RWPE2 (cell line): ENCODE data around the gene SH3RF2.
A peak's percentile ranks its signal among the peaks of the same experiment; 100 is the strongest.

Experiments used
- ATAC-seq: fragments of 200-7000 bp; cut with Tn5 transposase; 3 replicates; pipeline ENCODE4 v1.9.1; 2021; ENCODE audit warnings: low read depth
- DNase-seq: peaks from one replicate; pipeline ENCODE4 v3.0.0-alpha.2; 2020; ENCODE audit warnings: low spot score
- H3K27ac ChIP-seq: fragments of 450-650 bp; 2 replicates; pipeline ENCODE4 v1.5.1; 2017; ENCODE audit warnings: mild to moderate bottlenecking; ENCODE audit not compliant: poor library complexity, severe bottlenecking
- H3K27me3 ChIP-seq: fragments of 250-450 bp; sonication (Bioruptor Pico); 2 replicates; pipeline ENCODE4 v1.5.1; 2021; ENCODE audit warnings: mild to moderate bottlenecking, moderate library complexity; ENCODE audit not compliant: insufficient read depth, poor library complexity, severe bottlenecking
- H3K36me3 ChIP-seq: fragments of 250-450 bp; sonication (Bioruptor Pico); 2 replicates; pipeline ENCODE4 v1.5.1; 2020; ENCODE audit warnings: low read depth, mild to moderate bottlenecking, moderate library complexity
- H3K4me1 ChIP-seq: fragments of 250-450 bp; sonication (Bioruptor Pico); 2 replicates; pipeline ENCODE4 v1.5.1; 2021; ENCODE audit warnings: mild to moderate bottlenecking, moderate library complexity; ENCODE audit not compliant: insufficient read depth, poor library complexity, severe bottlenecking
- H3K4me3 ChIP-seq: fragments of 250-450 bp; sonication (Bioruptor Pico); 2 replicates; pipeline ENCODE4 v1.5.1; 2021; ENCODE audit warnings: mild to moderate bottlenecking, moderate library complexity; ENCODE audit not compliant: severe bottlenecking
- H3K9me3 ChIP-seq: fragments of 250-450 bp; sonication (Bioruptor Pico); 2 replicates; pipeline ENCODE4 v1.5.1; 2021; ENCODE audit warnings: mild to moderate bottlenecking, moderate library complexity; ENCODE audit not compliant: severe bottlenecking
- CTCF ChIP-seq: fragments of 450-650 bp; IDR thresholded peaks from one replicate; pipeline ENCODE4 v1.5.1; 2017; ENCODE audit warnings: mild to moderate bottlenecking, moderate library complexity; ENCODE audit not compliant: poor library complexity, severe bottlenecking

Gene SH3RF2

GRCh38 chr5:145938776-145939539, 2.6 kb downstream of the SH3RF2 start:
- TF ChIP-seq CTCF, result no peak
- Histone ChIP-seq H3K27ac (peak overlapping the region; percentile 83), H3K4me1 (peaks cover 54% of the 10 kb centered on the region), H3K27me3 (no peaks in the 10 kb centered on the region), H3K4me3 (peak overlapping the region; percentile 45), H3K36me3 (peaks cover 40% of the 10 kb centered on the region), H3K9me3 (no peaks in the 10 kb centered on the region)
- no peak for DNase-seq
- no peak for ATAC-seq

- H3K4me3 ChIP-seq, result no peak overlapping the region
- H3K9me3 ChIP-seq, result no peaks in the 10 kb centered on the region
- H3K27ac ChIP-seq, result no peak overlapping the region
- H3K36me3 ChIP-seq, result peaks cover 43% of the 10 kb centered on the region
- ATAC-seq, result no peak
- TF ChIP-seq CTCF, result no peak
- H3K4me1 ChIP-seq, result peaks cover 55% of the 10 kb centered on the region
- DNase-seq, result no peak
- H3K27me3 ChIP-seq, result no peaks in the 10 kb centered on the region
Observed at GRCh38 chr5:145939540-145940065, 3.2 kb downstream of the SH3RF2 start.

GRCh38 chr5:145941096-145941447, 4.7 kb downstream of the SH3RF2 start:
- H3K4me1 ChIP-seq, result peaks cover 50% of the 10 kb centered on the region
- ATAC-seq, result no peak

GRCh38 chr5:145941448-145942130, 5.2 kb downstream of the SH3RF2 start:
- Histone ChIP-seq H3K27me3 (no peaks in the 10 kb centered on the region), H3K4me1 (peaks cover 53% of the 10 kb centered on the region), H3K27ac (peak overlapping the region; percentile 15), H3K9me3 (no peaks in the 10 kb centered on the region), H3K4me3 (no peak overlapping the region), H3K36me3 (peaks cover 56% of the 10 kb centered on the region)
- no peak for TF ChIP-seq CTCF
- 0 out of 3 replicates have a peak, but pooled peaks have one; percentile 2 for ATAC-seq
- DNase-seq, result no peak

More at GRCh38 chr5:145941096-145941447, 4.7 kb downstream of the SH3RF2 start:
- Histone ChIP-seq H3K27me3 (no peaks in the 10 kb centered on the region), H3K27ac (peak overlapping the region; percentile 15), H3K9me3 (no peaks in the 10 kb centered on the region), H3K4me3 (no peak overlapping the region), H3K36me3 (peaks cover 56% of the 10 kb centered on the region)
- DNase-seq, result no peak
- TF ChIP-seq CTCF, result no peak
